Uterus (tissue), 2 donors: ENCODE measurements around the gene TINCR.

ENCODE experiments used
- CTCF ChIP-seq, 4 experiments: fragments of 200-600 bp in 2 of 4; fragments of 450-650 bp in 2 of 4; sonication (generic) in 2 of 4; IDR thresholded peaks; one replicate each; pipeline ENCODE4 v1.5.1; 2016 to 2019; ENCODE audit warnings: antibody characterized with exemption in 4 of 4, mild to moderate bottlenecking in 2 of 4, moderate library complexity in 1 of 4
- POLR2A ChIP-seq, 2 donors: fragments of 450-650 bp; IDR thresholded peaks; one replicate each; pipeline ENCODE4 v1.6.1; 2016; ENCODE audit warnings: antibody characterized with exemption in 2 of 2, mild to moderate bottlenecking in 1 of 2, moderate library complexity in 1 of 2

- TF ChIP-seq CTCF (IDR thresholded peaks at IDR 0.05) (no peak), POLR2A (IDR thresholded peaks at IDR 0.05) (no peak)
Observed at GRCh38 chr19:5553892-5554291, 13.9 kb downstream of the TINCR start.
